ENCODE results near the gene PTPRT.
A peak's percentile ranks its signal among the peaks of the same experiment; 100 is the strongest.

PTPRT gene

GRCh38 chr20:42604998-42605956 is 584.4 kb downstream of the PTPRT start:
- H2BK15ac ChIP-seq (replicated peaks; ENCODE audit: low read depth), result no peak overlapping the region
- no peak overlapping the region for H3K4ac ChIP-seq (ENCODE audit: low read depth, low read length)
- WGBS (ENCODE audit: extremely low coverage, insufficient coverage, low lambda C conversion rate), result no CpG with 5 or more reads among the region's 13 CpGs
- no peaks in the 10 kb centered on the region for H3K79me1 ChIP-seq (ENCODE audit: low read length)
- H3K56ac ChIP-seq (ENCODE audit: low read length), result no peak overlapping the region
- H2BK5ac ChIP-seq (ENCODE audit: low read length), result no peak overlapping the region
- H3K23ac ChIP-seq (ENCODE audit: low read length), result no peak overlapping the region
- H2AK5ac ChIP-seq (ENCODE audit: low read length), result no peak overlapping the region
- no peak overlapping the region for H3K4me2 ChIP-seq (ENCODE audit: low read length)
- H4K5ac ChIP-seq (ENCODE audit: low read length), result no peak overlapping the region
- H3K9ac ChIP-seq (ENCODE audit: low read length), result no peak overlapping the region
- no peaks in the 10 kb centered on the region for H3K4me1 ChIP-seq (ENCODE audit: control insufficient read depth, low read depth, low read length)
- no peaks in the 10 kb centered on the region for H3K27me3 ChIP-seq (ENCODE audit: insufficient read depth, low read length, poor library complexity)
- H4K8ac ChIP-seq (ENCODE audit: low read depth, low read length), result no peak overlapping the region
- H3K27ac ChIP-seq (ENCODE audit: low read depth, low read length), result no peak overlapping the region
- H3K36me3 ChIP-seq (ENCODE audit: control insufficient read depth, insufficient read depth, low read length), result no peaks in the 10 kb centered on the region
- H2BK120ac ChIP-seq (ENCODE audit: low read depth, low read length), result no peak overlapping the region
- no peak overlapping the region for H3K4me3 ChIP-seq (ENCODE audit: low read length)
- H3K18ac ChIP-seq (ENCODE audit: low read length), result no peak overlapping the region
- no peaks in the 10 kb centered on the region for H3K79me2 ChIP-seq (ENCODE audit: control insufficient read depth, insufficient read depth, low read length)
- peak; percentile 61 for DNase-seq

GRCh38 chr20:42603655-42604054 is 586.1 kb downstream of the PTPRT start:
- H3K18ac ChIP-seq (ENCODE audit: low read length), result no peak overlapping the region
- H2AK5ac ChIP-seq (ENCODE audit: low read length), result no peak overlapping the region
- no peak overlapping the region for H4K5ac ChIP-seq (ENCODE audit: low read length)
- no peaks in the 10 kb centered on the region for H3K79me2 ChIP-seq (ENCODE audit: control insufficient read depth, insufficient read depth, low read length)
- no peak overlapping the region for H2BK120ac ChIP-seq (ENCODE audit: low read depth, low read length)
- H3K79me1 ChIP-seq (ENCODE audit: low read length), result no peaks in the 10 kb centered on the region
- H3K4ac ChIP-seq (ENCODE audit: low read depth, low read length), result no peak overlapping the region
- H3K4me3 ChIP-seq (ENCODE audit: low read length), result no peak overlapping the region
- H3K23ac ChIP-seq (ENCODE audit: low read length), result no peak overlapping the region
- no peak overlapping the region for H2BK5ac ChIP-seq (ENCODE audit: low read length)
- H3K4me1 ChIP-seq (ENCODE audit: control insufficient read depth, low read depth, low read length), result no peaks in the 10 kb centered on the region
- no peak overlapping the region for H4K8ac ChIP-seq (ENCODE audit: low read depth, low read length)
- H3K27me3 ChIP-seq (ENCODE audit: insufficient read depth, low read length, poor library complexity), result no peaks in the 10 kb centered on the region
- no peak for DNase-seq
- no CpG with 5 or more reads among the region's 4 CpGs for WGBS (ENCODE audit: extremely low coverage, insufficient coverage, low lambda C conversion rate)
- H3K4me2 ChIP-seq (ENCODE audit: low read length), result no peak overlapping the region
- H2BK15ac ChIP-seq (replicated peaks; ENCODE audit: low read depth), result no peak overlapping the region
- H3K27ac ChIP-seq (ENCODE audit: low read depth, low read length), result no peak overlapping the region
- no peak overlapping the region for H3K56ac ChIP-seq (ENCODE audit: low read length)
- no peak overlapping the region for H3K9ac ChIP-seq (ENCODE audit: low read length)
- no peaks in the 10 kb centered on the region for H3K36me3 ChIP-seq (ENCODE audit: control insufficient read depth, insufficient read depth, low read length)

- Histone ChIP-seq H3K9ac (ENCODE audit: low read length) (no peak overlapping the region), H4K5ac (ENCODE audit: low read length) (no peak overlapping the region), H3K4me3 (ENCODE audit: low read length) (no peak overlapping the region), H3K4ac (ENCODE audit: low read depth, low read length) (no peak overlapping the region), H2BK5ac (ENCODE audit: low read length) (no peak overlapping the region), H3K79me1 (ENCODE audit: low read length) (no peaks in the 10 kb centered on the region), H3K4me1 (ENCODE audit: control insufficient read depth, low read depth, low read length) (no peaks in the 10 kb centered on the region), H3K27ac (ENCODE audit: low read depth, low read length) (no peak overlapping the region), H3K56ac (ENCODE audit: low read length) (no peak overlapping the region), H3K4me2 (ENCODE audit: low read length) (no peak overlapping the region), H3K23ac (ENCODE audit: low read length) (no peak overlapping the region), H4K8ac (ENCODE audit: low read depth, low read length) (no peak overlapping the region), H3K36me3 (ENCODE audit: control insufficient read depth, insufficient read depth, low read length) (no peaks in the 10 kb centered on the region), H3K27me3 (ENCODE audit: insufficient read depth, low read length, poor library complexity) (no peaks in the 10 kb centered on the region), H3K18ac (ENCODE audit: low read length) (no peak overlapping the region), H2BK120ac (ENCODE audit: low read depth, low read length) (no peak overlapping the region), H2BK15ac (replicated peaks; ENCODE audit: low read depth) (no peak overlapping the region), H3K79me2 (ENCODE audit: control insufficient read depth, insufficient read depth, low read length) (no peaks in the 10 kb centered on the region), H2AK5ac (ENCODE audit: low read length) (no peak overlapping the region)
- no peak for DNase-seq
- WGBS (ENCODE audit: extremely low coverage, insufficient coverage, low lambda C conversion rate), result no CpG with 5 or more reads among the region's 5 CpGs
These were observed 591.1 kb downstream of the PTPRT start for GRCh38 chr20:42598581-42598980.

- H3K79me2 ChIP-seq (ENCODE audit: control insufficient read depth, insufficient read depth, low read length), result no peaks in the 10 kb centered on the region
- WGBS (ENCODE audit: extremely low coverage, insufficient coverage, low lambda C conversion rate), result no CpG with 5 or more reads among the region's 1 CpG
These were observed 594.1 kb downstream of the PTPRT start for GRCh38 chr20:42595625-42596024.

GRCh38 chr20:42594659-42595058 is 595.0 kb downstream of the PTPRT start:
- Histone ChIP-seq H3K56ac (ENCODE audit: low read length) (no peak overlapping the region), H3K18ac (ENCODE audit: low read length) (no peak overlapping the region), H3K4me1 (ENCODE audit: control insufficient read depth, low read depth, low read length) (no peaks in the 10 kb centered on the region), H2AK5ac (ENCODE audit: low read length) (no peak overlapping the region), H3K27me3 (ENCODE audit: insufficient read depth, low read length, poor library complexity) (no peaks in the 10 kb centered on the region), H2BK15ac (replicated peaks; ENCODE audit: low read depth) (no peak overlapping the region), H3K23ac (ENCODE audit: low read length) (no peak overlapping the region), H3K4ac (ENCODE audit: low read depth, low read length) (no peak overlapping the region), H2BK5ac (ENCODE audit: low read length) (no peak overlapping the region), H3K79me2 (ENCODE audit: control insufficient read depth, insufficient read depth, low read length) (no peaks in the 10 kb centered on the region), H3K27ac (ENCODE audit: low read depth, low read length) (no peak overlapping the region), H4K5ac (ENCODE audit: low read length) (no peak overlapping the region), H3K4me3 (ENCODE audit: low read length) (no peak overlapping the region), H3K9ac (ENCODE audit: low read length) (no peak overlapping the region), H3K79me1 (ENCODE audit: low read length) (no peaks in the 10 kb centered on the region), H2BK120ac (ENCODE audit: low read depth, low read length) (no peak overlapping the region), H3K4me2 (ENCODE audit: low read length) (no peak overlapping the region), H3K36me3 (ENCODE audit: control insufficient read depth, insufficient read depth, low read length) (no peaks in the 10 kb centered on the region), H4K8ac (ENCODE audit: low read depth, low read length) (no peak overlapping the region)
- no CpG with 5 or more reads among the region's 3 CpGs for WGBS (ENCODE audit: extremely low coverage, insufficient coverage, low lambda C conversion rate)
- DNase-seq, result no peak

More at GRCh38 chr20:42595625-42596024, 594.1 kb downstream of the PTPRT start:
- no peaks in the 10 kb centered on the region for H3K4me1 ChIP-seq (ENCODE audit: control insufficient read depth, low read depth, low read length)
- no peak overlapping the region for H3K18ac ChIP-seq (ENCODE audit: low read length)
- H2AK5ac ChIP-seq (ENCODE audit: low read length), result no peak overlapping the region
- no peak overlapping the region for H3K27ac ChIP-seq (ENCODE audit: low read depth, low read length)
- H3K27me3 ChIP-seq (ENCODE audit: insufficient read depth, low read length, poor library complexity), result no peaks in the 10 kb centered on the region
- H3K4ac ChIP-seq (ENCODE audit: low read depth, low read length), result no peak overlapping the region
- no peaks in the 10 kb centered on the region for H3K79me1 ChIP-seq (ENCODE audit: low read length)
- no peak overlapping the region for H4K8ac ChIP-seq (ENCODE audit: low read depth, low read length)
- no peak overlapping the region for H2BK5ac ChIP-seq (ENCODE audit: low read length)
- no peak overlapping the region for H3K4me2 ChIP-seq (ENCODE audit: low read length)
- H3K4me3 ChIP-seq (ENCODE audit: low read length), result no peak overlapping the region
- DNase-seq, result no peak
- no peak overlapping the region for H2BK120ac ChIP-seq (ENCODE audit: low read depth, low read length)
- H3K36me3 ChIP-seq (ENCODE audit: control insufficient read depth, insufficient read depth, low read length), result no peaks in the 10 kb centered on the region
- H2BK15ac ChIP-seq (replicated peaks; ENCODE audit: low read depth), result no peak overlapping the region
- H3K56ac ChIP-seq (ENCODE audit: low read length), result no peak overlapping the region
- no peak overlapping the region for H3K9ac ChIP-seq (ENCODE audit: low read length)
- no peak overlapping the region for H3K23ac ChIP-seq (ENCODE audit: low read length)
- no peak overlapping the region for H4K5ac ChIP-seq (ENCODE audit: low read length)

Data from mesendoderm (in vitro differentiated cells).